Gastroesophageal sphincter (tissue), 4 donors: ENCODE data around the gene CCHCR1. TPM values are rescaled to one million over a fixed set of nuclear protein-coding genes. Genes with fewer than 3 reads are reported as not detected.
"Not testable (repeated sequence)": the region's sequence is repeated elsewhere in the genome, so short reads cannot be mapped to it uniquely, and the experiment has no call there.

Experiments used
- ATAC-seq: fragments of 150-250 bp; one replicate; pipeline ENCODE4 v1.9.1; 2016; ENCODE audit warnings: mild to moderate bottlenecking, moderate library complexity
- H3K27ac ChIP-seq, 4 donors: fragments of 200-600 bp; sonication (generic) in 3 of 4; 1 replicate in 3 of 4; 2 replicates in 1 of 4; pipeline ENCODE4 v1.5.1; 2016 to 2019
- H3K27me3 ChIP-seq: fragments of 200-600 bp; sonication (generic); one replicate; pipeline ENCODE4 v1.5.1; 2019
- H3K36me3 ChIP-seq, 2 donors: fragments of 200-600 bp; sonication (generic); one replicate each; pipeline ENCODE4 v1.5.1; 2019; ENCODE audit warnings: control low read depth in 1 of 2
- H3K4me1 ChIP-seq, 3 donors: fragments of 200-600 bp; sonication (generic); 1 replicate in 2 of 3; 2 replicates in 1 of 3; pipeline ENCODE4 v1.5.1; 2016 to 2019; ENCODE audit warnings: control low read depth in 2 of 3
- H3K4me3 ChIP-seq, 2 donors: fragments of 200-600 bp; sonication (generic); one replicate each; pipeline ENCODE4 v1.5.1; 2019; ENCODE audit warnings: mild to moderate bottlenecking in 1 of 2, moderate library complexity in 1 of 2
- H3K9me3 ChIP-seq, 3 donors: fragments of 200-600 bp; sonication (generic); one replicate each; pipeline ENCODE4 v1.5.1; 2017 to 2019; ENCODE audit warnings: control low read depth in 2 of 3
- CTCF ChIP-seq, 4 experiments: fragments of 200-600 bp in 2 of 4; fragments of 450-650 bp in 2 of 4; sonication (generic) in 1 of 4; IDR thresholded peaks; one replicate each; pipeline ENCODE4 v1.5.1; 2017 to 2019; ENCODE audit warnings: antibody characterized with exemption in 4 of 4, mild to moderate bottlenecking in 2 of 4, moderate library complexity in 2 of 4
- EP300 ChIP-seq: sonication (generic); formaldehyde crosslinking; IDR thresholded peaks from one replicate; pipeline ENCODE4 v1.6.1; 2017; ENCODE audit warnings: antibody characterized with exemption, mild to moderate bottlenecking
- POLR2A ChIP-seq, 2 donors: fragments of 450-650 bp; IDR thresholded peaks; one replicate each; pipeline ENCODE4 v1.6.1; 2017; ENCODE audit warnings: antibody characterized with exemption in 2 of 2, mild to moderate bottlenecking in 2 of 2, moderate library complexity in 1 of 2
- POLR2AphosphoS5 ChIP-seq: sonication (generic); formaldehyde crosslinking; IDR thresholded peaks from one replicate; pipeline ENCODE4 v1.6.1; 2017; ENCODE audit warnings: antibody characterized with exemption
- WGBS, 2 donors: methylation state at CpG; one replicate each; pipeline ENCODE4 v1.1.5; 2018; ENCODE audit warnings: low coverage in 1 of 2; 5-methylcytosine and 5-hydroxymethylcytosine counted together
- total RNA-seq, 4 donors: library from RNA; depleted of rRNA; stranded (reverse); fragments of >200 nt; gene quantifications; one replicate each; pipeline ENCODE4 v1.1.0, GENCODE V29; 2016

The CCHCR1 gene
- total RNA-seq, 4 donors from 2014 or later = 8.2 to 15.6 (median 11.5) TPM

- ATAC-seq = no peak
- TF ChIP-seq EP300 = no peak
- TF ChIP-seq POLR2AphosphoS5 = no peak
- TF ChIP-seq CTCF (IDR thresholded peaks at IDR 0.05) = no peak
- no peak for TF ChIP-seq POLR2A (IDR thresholded peaks at IDR 0.05)
- H3K27ac ChIP-seq = peak overlapping the region in 1 of 4 donors; percentile 31
- no peaks in the 10 kb centered on the region for H3K36me3 ChIP-seq
- H3K27me3 ChIP-seq = no peaks in the 10 kb centered on the region
- WGBS, 2 donors = 64 to 68% methylated on average over 5 to 6 of the region's 6 CpGs
- H3K4me3 ChIP-seq = no peak overlapping the region
- H3K9me3 ChIP-seq = no peaks in the 10 kb centered on the region
- peaks cover 0 to 30% (median 6%) of the 10 kb centered on the region in 3 donors for H3K4me1 ChIP-seq
Observed at GRCh38 chr6:31194061-31194834, 36.6 kb upstream of the CCHCR1 start.

- H3K4me1 ChIP-seq = peaks cover 0 to 19% (median 0%) of the 10 kb centered on the region in 3 donors
- no peak overlapping the region for H3K4me3 ChIP-seq
- H3K27ac ChIP-seq = no peak overlapping the region
- 83 to 87% methylated on average over 5 of the region's 8 CpGs for WGBS, 2 donors
- TF ChIP-seq POLR2AphosphoS5 = no peak
- TF ChIP-seq CTCF (IDR thresholded peaks at IDR 0.05) = no peak
- no peak for TF ChIP-seq EP300
- TF ChIP-seq POLR2A (IDR thresholded peaks at IDR 0.05) = no peak
- no peaks in the 10 kb centered on the region for H3K36me3 ChIP-seq
- no peaks in the 10 kb centered on the region for H3K9me3 ChIP-seq
- no peak for ATAC-seq
- no peaks in the 10 kb centered on the region for H3K27me3 ChIP-seq
Observed at GRCh38 chr6:31193206-31193605, 35.6 kb upstream of the CCHCR1 start.

- not testable (repeated sequence) for H3K36me3 ChIP-seq, H3K4me3 ChIP-seq, H3K27ac ChIP-seq, H3K9me3 ChIP-seq, H3K27me3 ChIP-seq, ATAC-seq
- WGBS, 2 donors = 40 to 82% methylated on average over 2 to 3 of the region's 10 CpGs
- peak in 3 of 4 experiments; percentile 59 to 64 (median 62) for TF ChIP-seq CTCF (IDR thresholded peaks at IDR 0.05)
- peaks cover 0 to 16% (median 0%) of the 10 kb centered on the region in 3 donors for H3K4me1 ChIP-seq
Observed at GRCh38 chr6:31192431-31193105, 35.0 kb upstream of the CCHCR1 start.

GRCh38 chr6:31190488-31190887, 32.9 kb upstream of the CCHCR1 start:
- Histone ChIP-seq H3K27me3 (no peaks in the 10 kb centered on the region), H3K36me3 (no peaks in the 10 kb centered on the region), H3K4me1 (peaks cover 0 to 16% (median 0%) of the 10 kb centered on the region in 3 donors), H3K4me3 (no peak overlapping the region), H3K9me3 (no peaks in the 10 kb centered on the region), H3K27ac (no peak overlapping the region)
- TF ChIP-seq CTCF (IDR thresholded peaks at IDR 0.05) = no peak
- no peak for TF ChIP-seq POLR2A (IDR thresholded peaks at IDR 0.05)
- TF ChIP-seq POLR2AphosphoS5 = no peak
- no peak for TF ChIP-seq EP300
- ATAC-seq = no peak
- 83% methylated on average over 2 to 4 of the region's 4 CpGs for WGBS, 2 donors

- not testable (repeated sequence) for H3K4me3 ChIP-seq, H3K36me3 ChIP-seq, H3K9me3 ChIP-seq, H3K27ac ChIP-seq, H3K4me1 ChIP-seq, ATAC-seq, H3K27me3 ChIP-seq
- 89% methylated on average over 3 of the region's 3 CpGs; no CpG with 5 or more reads in 1 of the 2 donors for WGBS, 2 donors
Observed at GRCh38 chr6:31189223-31189622, 31.6 kb upstream of the CCHCR1 start.
